NCI-H1105 treated with DMSO at 0.1 percent for 48 hours (cell line): Measurements from ENCODE around the gene DEPDC4.
"Not testable (repeated sequence)": the region's sequence is repeated elsewhere in the genome, so short reads cannot be mapped to it uniquely, and the experiment has no call there.

Experiments used
- DNase-seq: peaks from one replicate; lab custom pipeline; 2025; lab: John Stamatoyannopoulos, UW

The DEPDC4 gene

GRCh38 chr12:100266835-100267602, at the start of gene DEPDC4, which contains the start of gene SCYL2:
TSS of gene DEPDC4 (minus strand) at chr12:100267079. CDS start at chr12:100267076, 3 bp downstream.
TSS of gene SCYL2 (plus strand) at chr12:100267177. CDS start at chr12:100282971, 15,794 bp downstream.
- peak; percentile 93 for DNase-seq

- DNase-seq = no peak
These were observed 44.4 kb upstream of the DEPDC4 start for GRCh38 chr12:100311317-100311716.

- DNase-seq = not testable (repeated sequence)
These were observed 41.3 kb upstream of the DEPDC4 start for GRCh38 chr12:100308138-100308537.

- not testable (repeated sequence) for DNase-seq
These were observed 37.5 kb upstream of the DEPDC4 start for GRCh38 chr12:100304334-100304733.

GRCh38 chr12:100303831-100304230, 37.0 kb upstream of the DEPDC4 start:
- no peak for DNase-seq

- DNase-seq = no peak
These were observed 35.2 kb upstream of the DEPDC4 start for GRCh38 chr12:100302081-100302480.

- no peak for DNase-seq
These were observed 29.1 kb upstream of the DEPDC4 start for GRCh38 chr12:100295764-100296555.

- DNase-seq = not testable (repeated sequence)
These were observed 27.5 kb upstream of the DEPDC4 start for GRCh38 chr12:100294366-100294765.

GRCh38 chr12:100293017-100293416, 26.1 kb upstream of the DEPDC4 start:
- DNase-seq = peak; percentile 91

GRCh38 chr12:100290016-100290415, 23.1 kb upstream of the DEPDC4 start:
- no peak for DNase-seq

- DNase-seq = no peak
These were observed 22.2 kb upstream of the DEPDC4 start for GRCh38 chr12:100289038-100289437.

- DNase-seq = not testable (repeated sequence)
These were observed 17.7 kb upstream of the DEPDC4 start for GRCh38 chr12:100284556-100284955.

- DNase-seq = no peak
These were observed 12.8 kb upstream of the DEPDC4 start for GRCh38 chr12:100279607-100280244.

GRCh38 chr12:100279159-100279558, 12.3 kb upstream of the DEPDC4 start:
- DNase-seq = no peak

- DNase-seq = no peak
These were observed 7.4 kb upstream of the DEPDC4 start for GRCh38 chr12:100274291-100274690.

GRCh38 chr12:100273782-100274181, 6.9 kb upstream of the DEPDC4 start:
- DNase-seq = no peak

- DNase-seq = no peak
These were observed 2.1 kb upstream of the DEPDC4 start for GRCh38 chr12:100268835-100269564.

- DNase-seq = peak; percentile 25
These were observed 863 bp upstream of the DEPDC4 start for GRCh38 chr12:100267603-100268281.

- no peak for DNase-seq
These were observed 369 bp downstream of the DEPDC4 start for GRCh38 chr12:100266585-100266834.

- DNase-seq = no peak
These were observed 921 bp downstream of the DEPDC4 start for GRCh38 chr12:100265732-100266584.

- not testable (repeated sequence) for DNase-seq
These were observed 1.8 kb downstream of the DEPDC4 start for GRCh38 chr12:100265107-100265506.
